HG03439 (cell line): ENCODE measurements around the gene ITSN2.
A peak's percentile ranks its signal among the peaks of the same experiment; 100 is the strongest.
"Not testable (repeated sequence)": the region's sequence is repeated elsewhere in the genome, so short reads cannot be mapped to it uniquely, and the experiment has no call there.

Source experiments
- ATAC-seq: cut with Tn5 transposase; IDR thresholded peaks from one replicate; pipeline ENCODE4 v1.9.1; 2021; ENCODE audit warnings: mild to moderate bottlenecking, moderate library complexity; ENCODE audit not compliant: unreplicated experiment

ITSN2 gene

DNA sequence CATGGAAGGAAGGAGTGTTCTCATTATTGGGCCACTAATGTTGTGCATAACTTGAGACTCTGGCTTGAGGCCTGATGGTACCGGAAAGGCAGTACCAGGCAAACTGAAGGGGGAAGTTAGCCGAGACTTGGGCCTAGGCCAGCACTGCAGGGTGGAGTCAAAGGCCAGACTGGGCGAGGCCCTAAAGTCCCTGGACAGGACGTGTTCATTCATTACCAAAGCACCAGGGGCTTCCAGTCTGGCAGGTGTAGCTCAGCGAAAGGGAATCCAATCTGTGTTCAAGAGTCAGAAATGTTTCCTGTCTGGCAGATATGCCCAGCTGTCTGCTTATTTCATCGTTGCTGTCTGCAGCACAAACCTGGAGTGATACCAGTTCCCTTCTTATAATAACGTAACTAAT lies 4.7 kb upstream of the ITSN2 start:
- no peak for ATAC-seq

DNA sequence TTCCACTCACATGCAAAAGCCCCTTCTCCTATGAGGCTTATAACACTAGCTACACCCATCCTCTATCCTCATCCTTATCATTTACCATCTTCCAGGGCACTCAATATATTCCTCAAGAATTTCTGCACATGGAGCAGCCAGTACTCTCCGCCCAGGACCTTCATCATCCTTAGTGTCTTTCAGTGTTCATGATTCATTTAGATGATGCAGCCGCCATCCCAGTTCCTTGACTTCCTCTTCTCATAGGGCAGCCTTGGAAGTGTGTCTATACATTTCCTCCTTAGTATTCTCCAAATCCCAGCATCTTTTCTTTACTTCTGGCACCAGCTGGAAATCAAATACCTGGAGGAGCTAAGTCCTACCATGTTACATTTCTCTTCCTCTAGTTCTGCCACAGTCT lies 3.0 kb upstream of the ITSN2 start:
- ATAC-seq = no peak

DNA sequence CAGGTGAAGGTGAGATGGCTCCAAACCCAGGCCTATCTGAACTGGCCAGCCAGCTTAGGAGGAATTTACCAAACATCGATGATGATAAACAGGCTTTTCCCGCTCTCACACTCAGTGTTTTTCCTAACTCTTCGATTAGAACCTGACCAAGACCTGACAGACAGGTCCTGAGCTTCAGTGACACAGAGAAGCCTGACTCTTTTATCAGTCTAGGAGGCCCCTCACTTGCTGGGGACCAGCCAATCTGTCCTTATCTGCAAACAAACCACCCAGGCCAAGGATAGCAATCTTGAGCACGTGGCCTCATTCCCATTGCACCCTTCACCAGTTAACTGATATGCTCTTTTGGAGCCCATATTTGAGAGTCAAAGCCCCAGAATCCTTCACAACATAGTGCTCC lies 1.9 kb upstream of the ITSN2 start:
- ATAC-seq = no peak

DNA sequence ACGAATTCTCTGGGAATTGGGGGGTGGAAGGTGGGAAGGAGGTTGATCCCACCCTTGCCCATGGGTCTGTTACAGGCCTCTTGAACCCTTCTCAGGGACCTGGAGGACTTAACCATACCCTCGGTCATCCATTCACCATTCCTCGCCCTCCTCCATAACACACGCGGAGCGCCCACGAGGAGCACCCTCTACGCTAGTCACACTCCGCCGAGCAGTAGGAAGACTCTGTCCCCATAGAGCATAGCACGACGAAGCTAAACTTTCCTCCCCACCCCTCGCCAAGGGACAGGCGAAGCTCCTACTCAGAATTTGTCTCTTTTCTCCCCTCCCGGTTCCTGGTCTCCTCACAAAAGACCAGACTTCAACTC lies 611 bp upstream of the ITSN2 start:
- ATAC-seq = no peak

DNA sequence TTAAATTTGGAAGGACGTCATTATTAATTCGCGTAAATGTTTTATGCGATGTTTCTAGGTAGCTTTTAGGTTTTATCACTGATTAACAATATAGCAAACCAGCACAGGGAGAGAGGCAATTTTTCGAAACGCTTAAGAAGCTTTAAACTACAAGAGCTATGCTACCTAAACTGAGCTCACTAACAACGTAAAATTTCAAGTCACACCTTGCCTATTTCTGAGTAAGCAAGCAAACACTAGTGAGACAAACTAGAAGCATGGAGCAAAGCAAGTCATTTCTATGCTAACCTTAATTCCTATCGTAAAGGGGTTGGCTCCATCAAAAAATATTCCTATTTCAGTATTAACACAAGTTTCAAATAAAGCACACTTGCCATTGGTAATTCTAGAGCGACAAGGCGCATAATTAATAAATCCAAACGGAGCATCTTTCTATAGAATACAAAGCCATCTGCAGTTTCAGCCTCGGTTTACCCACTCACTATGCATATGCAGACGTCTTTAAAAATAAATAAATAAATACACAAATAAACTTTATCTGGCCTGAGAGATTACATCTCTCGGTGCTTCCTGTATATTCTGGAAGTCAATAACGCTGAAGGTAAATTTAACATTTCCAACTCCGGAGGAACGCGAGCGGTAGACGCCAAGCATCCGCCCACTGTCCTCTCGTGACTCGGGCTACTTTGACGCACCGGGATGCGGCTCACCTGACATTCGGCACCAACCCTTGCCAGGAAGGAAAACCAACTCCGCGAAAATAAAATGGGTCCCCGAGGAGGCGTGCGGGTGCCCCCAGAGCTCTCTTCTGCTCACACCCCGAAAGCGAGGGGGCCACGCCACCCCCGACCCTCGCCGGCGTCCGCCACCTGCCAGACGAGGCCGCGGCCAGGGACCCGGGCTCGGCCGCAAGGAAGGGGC lies 947 bp downstream of the ITSN2 start:
- peak; percentile 9 for ATAC-seq

DNA sequence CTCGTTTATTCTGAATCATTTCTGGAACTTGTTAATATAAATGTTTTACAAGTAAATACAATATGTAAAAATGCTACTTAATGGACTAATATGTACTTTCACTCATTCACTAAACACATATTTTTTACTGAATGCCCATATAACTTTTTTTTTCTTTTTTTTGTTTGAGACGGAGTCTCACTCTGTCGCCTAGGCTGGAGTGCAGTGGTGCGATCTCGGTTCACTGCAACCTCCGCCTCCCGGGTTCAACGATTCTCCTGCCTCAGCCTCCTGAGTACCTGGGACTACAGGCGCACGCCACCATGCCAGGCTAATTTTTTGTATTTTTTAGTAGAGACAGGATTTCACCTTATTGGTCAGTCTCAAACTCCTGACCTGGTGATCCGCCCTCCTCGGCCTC lies 2.6 kb downstream of the ITSN2 start:
- ATAC-seq = not testable (repeated sequence)

DNA sequence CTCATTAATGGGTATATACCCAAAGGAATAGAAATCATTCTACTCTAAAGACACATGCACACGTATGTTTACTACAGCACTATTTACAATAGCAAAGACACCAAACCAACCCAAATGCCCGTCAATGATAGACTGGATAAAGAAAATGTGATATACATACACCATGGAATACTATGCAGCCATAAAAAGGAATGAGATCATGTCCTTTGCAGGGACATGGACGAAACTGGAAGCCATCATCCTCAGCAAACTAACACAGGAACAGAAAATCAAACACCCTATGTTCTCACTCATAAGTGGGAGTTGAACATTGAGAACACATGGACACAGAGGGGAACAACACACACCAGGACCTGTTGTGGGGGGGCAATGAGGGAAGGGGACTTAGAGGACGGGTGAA lies 3.2 kb downstream of the ITSN2 start:
- ATAC-seq = not testable (repeated sequence)

DNA sequence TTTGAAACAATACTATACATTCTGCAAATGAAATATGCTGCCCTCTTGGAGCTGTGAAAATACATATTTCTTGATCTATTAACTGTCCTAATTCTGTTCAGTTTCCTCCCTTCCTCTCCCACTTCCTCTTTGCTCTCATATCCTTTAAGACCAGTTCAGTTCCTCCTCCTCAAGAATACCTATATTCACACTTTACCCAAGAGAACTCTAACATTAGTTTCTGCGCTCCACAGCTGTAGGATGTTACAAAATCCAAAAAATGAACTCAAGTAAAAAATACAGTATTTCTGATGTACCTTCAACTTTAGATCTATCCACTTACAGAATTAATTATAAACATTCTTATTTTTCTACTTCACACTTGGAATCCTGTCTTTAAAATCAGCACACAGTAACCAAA lies 5.4 kb downstream of the ITSN2 start:
- no peak for ATAC-seq

DNA sequence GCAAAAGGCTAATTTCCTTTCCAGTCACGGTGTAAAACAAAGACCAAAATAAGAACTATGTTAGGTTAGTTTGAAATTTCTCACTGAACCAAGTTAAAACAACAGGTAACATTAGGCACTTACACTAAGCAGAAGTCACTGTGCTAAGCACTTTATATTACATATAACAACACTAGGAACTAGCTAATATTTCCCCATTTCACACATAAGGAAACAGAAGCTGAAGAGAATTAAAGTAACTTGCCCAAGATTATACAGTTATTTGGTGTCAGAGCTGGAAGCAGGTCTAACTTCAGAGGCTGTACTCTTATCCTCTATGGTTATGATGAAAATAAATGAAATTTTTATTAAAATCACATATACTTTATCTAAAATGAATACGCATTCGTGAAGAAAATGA lies 5.9 kb downstream of the ITSN2 start:
- no peak for ATAC-seq

DNA sequence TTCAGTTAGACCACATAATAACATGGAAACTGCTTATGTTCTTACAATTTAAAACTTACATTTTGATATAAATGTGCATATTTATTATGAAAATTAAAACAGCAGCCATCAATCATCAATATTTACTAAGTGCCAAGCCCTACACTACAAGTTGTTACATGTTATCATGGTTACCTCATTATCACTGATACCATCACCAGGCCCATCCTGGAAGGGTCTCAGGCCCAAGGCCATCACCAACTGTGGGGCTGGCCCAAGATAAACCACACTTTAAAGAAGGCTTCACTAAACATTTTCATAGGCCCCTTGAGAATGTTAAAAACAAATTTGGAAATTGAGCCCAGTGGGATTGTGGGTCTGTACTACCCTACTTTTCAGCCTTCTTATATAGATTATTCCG lies 6.4 kb downstream of the ITSN2 start:
- ATAC-seq = no peak

DNA sequence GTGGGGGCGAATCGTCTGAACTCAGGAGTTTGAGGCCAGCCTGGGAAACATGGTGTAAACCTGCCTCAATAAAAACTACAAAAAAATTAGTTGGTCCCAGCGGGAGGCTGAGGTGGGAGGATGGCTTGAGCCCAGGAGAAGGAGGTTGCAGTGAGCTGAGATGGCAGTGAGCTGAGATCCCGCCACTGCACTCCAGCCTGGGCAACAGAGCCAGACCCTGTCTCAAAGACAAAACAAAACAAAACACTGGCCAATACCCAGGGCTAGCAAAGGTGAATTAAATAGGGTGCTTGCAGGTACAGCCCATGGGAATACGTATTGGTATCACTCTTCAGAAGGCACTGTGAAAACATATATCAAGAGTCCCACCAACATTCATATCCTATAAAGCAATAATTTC lies 7.0 kb downstream of the ITSN2 start:
- no peak for ATAC-seq

DNA sequence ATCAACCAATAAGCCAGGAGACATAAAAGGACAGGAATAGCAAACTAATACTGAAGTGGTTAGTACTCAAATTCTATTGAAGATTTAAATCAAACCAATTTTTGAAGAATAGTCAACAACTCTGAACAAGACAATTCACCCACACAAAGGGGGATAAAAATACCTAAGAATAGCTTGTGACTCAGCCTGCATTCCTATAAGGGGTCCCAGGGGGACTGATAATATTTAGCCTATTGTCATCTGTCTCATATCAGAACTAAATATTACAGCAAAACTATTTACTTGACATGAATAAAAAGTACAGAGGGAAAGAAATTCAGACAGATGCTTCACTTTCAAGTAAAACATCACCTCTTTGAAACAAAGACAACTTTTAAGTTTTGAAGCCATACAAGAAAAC lies 7.7 kb downstream of the ITSN2 start:
- ATAC-seq = no peak

DNA sequence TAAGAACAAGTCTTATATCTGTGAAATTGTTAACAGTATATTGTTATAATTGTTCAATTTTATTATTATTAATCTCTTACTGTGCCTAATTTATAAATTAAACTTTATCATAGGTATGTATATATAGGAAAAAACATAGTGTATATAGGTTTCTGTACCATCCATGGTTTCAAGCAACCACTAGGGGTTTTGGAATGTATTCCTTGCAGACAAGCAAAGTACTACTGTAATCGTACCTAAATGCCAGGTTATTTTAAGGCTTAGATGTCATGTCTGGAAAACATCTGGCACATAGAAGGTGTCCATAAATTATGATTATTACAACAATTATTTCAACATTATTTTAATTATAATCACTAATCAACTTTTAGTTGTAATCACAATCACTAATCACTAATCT lies 8.4 kb downstream of the ITSN2 start:
- no peak for ATAC-seq

DNA sequence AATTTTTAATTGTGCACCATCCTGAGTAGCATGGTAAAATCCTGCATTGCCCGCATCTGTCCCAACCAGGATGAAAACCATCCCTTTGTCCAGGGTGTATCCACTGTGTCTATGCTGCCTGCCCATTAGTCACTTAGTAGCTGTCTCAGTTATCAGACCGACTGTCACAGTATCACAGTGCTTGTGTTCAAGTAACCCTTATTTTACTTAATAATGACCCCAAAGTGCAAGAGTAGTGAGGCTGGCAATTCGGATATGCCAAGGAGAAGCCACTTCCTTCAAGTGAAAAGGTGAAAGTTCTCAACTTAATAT lies 8.8 kb downstream of the ITSN2 start:
- ATAC-seq = no peak

DNA sequence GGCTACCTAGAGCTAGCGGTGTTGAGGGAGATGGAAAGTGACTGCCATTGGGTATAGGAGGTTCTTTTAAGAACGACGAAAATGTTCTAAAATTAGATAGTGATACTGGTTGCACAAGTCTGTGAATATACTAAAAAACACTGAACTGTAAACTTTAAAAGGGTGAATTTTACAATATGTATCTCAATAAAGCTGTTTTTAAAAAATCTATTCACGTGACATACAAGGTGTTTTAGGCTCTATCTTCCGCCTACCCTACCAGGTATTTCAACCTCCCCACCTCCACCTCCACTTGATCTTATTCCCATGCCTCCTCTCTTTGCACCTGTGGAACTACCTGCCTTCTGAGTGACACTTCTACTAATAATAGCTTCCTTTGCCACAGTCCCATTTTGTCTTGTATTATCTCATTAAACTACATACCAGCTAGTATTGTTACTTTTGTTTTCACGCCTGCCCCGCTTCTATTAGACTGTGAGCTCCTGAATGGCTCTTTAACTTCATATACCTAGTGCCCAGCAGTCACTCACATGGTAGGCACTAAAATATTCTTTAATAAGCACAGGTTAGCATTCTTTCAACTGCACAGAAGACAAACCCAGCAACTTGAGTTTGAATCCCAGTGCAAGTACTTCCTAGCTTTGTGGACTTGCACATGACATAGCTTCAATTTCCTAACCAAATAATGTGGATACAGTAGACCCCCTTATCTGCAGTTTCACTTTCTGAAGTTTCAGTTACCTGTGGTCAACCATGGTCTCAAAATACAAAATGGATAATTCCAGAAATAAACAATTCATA lies 9.3 kb downstream of the ITSN2 start:
- no peak for ATAC-seq

DNA sequence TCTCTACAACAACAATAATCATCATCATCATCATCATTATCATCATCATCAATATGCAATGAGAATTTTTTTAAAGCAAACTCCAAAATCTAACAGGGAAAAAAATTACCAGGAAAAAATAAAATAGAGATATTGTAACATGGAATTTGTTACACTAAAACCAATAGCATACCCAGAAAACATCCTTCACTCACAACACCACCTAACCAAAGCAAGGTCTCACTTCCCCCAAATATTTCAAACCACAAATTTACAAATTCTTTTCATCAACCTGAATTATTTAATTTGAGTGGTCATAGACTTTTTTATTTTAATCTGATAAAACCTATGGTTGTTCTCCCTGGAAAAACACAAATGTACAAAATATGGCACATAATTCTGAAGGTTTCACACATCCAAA lies 11.2 kb downstream of the ITSN2 start:
- ATAC-seq = no peak

DNA sequence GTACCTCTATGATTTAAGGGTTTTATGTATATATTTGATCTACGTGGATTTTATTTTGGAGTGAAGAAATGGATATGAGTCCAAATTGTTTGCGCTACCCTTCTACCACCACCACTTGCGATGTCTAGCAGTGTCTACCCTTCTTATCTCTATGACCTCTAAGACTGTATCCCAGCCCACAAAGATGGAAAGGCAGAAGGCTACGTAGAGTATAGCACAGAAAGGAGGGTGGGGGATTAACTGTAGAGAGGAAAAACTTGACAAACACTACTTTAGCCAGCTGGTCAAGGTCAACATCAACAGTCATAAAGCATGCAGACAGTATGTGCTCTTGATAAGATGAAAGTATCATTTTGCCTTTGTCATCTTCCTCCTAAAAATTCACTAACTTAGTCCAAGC lies 14.4 kb downstream of the ITSN2 start:
- no peak for ATAC-seq

DNA sequence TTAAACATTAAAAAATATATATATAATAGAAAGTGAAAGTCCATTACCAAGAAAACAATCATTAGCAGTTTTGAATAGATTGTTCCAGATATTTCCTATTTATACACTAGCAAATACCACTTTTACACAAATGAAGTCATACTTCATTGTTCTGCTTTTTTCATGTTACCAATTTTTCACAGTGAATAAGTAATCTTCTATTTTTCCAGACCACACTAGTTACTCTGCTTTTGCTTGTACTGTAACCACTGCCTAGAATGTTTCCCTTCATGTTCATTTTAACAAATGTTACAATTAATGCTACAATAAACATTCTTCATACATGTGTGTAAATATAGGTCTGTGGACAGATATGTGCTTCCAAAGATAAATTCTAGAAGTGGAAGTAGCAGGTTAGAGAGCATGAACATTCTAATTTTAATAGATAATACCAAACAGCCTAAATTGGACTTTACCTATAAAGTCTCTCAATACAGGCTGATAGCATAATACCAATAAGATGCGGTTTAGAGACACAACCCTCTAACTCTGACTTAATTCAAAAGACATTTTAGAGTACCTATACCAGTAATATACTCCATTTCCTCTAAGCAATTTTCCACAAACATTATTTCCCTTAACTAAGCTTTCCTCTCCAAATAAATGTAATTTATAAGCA lies 17.0 kb downstream of the ITSN2 start:
- peak; percentile 53 for ATAC-seq

DNA sequence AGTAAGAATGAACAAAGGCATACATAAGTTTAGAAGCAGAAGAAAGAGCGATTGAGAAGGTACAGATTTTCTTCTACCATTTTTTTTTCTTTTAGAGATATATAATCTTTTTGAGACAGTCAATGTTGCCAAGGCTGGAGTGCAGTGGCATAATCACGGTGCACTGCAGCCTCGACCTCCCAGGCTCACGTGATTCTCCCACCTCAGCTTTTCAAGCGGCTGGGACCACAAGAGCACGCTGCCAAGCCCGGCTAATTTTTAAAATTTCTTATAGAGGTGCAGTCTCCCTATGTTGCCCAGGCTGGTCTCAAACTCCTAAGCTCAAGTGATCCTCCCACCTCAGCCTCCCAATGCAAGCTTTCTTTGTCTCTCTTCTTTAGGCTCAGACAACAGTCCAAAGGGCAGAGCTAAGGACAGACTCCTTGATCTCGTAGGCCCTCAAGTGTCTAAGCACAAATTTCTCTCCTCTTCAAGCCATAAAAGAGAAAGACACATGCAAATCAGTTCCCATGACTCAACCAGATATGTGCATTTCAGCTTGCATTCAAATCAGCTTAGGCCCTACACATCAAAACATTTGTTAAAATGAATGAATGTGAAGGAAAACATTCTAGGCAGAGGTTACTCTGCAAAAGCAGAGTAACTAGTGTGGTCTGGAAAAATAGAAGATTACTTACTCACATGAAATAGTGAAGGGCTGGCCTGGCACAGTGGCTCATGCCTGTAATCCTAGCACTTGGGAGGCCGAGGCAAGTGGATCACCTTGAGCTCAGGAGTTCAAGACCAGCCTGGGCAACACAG lies 18.0 kb downstream of the ITSN2 start:
- peak; percentile 52 for ATAC-seq

DNA sequence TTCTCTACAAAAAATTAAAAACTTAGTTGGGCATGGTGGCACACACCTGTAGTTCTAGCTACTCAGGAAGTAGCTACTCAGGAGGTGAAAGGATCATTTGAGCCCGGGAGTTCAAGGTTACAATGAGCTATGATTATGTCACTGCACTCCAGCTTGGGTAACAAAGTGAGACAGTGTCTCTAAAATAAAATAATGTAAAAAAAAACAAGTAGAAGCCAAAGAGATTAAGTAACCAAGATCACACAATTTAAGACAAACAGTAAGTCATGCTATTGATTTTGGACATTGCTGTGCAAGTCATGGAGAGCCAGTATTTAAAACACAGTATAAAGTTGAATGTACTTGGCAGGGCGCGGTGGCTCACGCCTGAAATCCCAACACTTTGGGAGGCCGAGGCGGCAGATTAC lies 20.5 kb downstream of the ITSN2 start:
- no peak for ATAC-seq

DNA sequence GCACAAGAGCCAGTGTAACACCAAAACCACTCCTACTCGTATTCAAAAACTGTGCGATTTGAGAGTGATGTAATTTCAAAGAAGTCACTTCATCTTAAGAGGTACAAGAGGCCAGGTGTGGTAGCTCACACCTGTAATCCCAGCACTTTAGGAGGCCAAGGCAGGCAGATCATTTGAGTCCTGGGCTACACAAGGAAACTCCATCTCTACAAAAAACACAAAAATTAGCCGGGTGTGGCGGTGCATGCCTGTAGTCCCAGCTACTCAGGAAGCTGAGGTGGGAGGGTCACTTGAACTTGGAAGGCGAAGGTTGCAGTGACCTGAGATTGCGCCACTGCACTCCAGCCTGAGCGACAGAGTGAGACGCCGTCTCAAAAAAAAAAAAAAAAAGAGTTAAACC lies 21.2 kb downstream of the ITSN2 start:
- not testable (repeated sequence) for ATAC-seq
